Retinal pigment epithelial cell (primary cell): ENCODE results near the gene WNT5A.
A peak's percentile ranks its signal among the peaks of the same experiment; 100 is the strongest.

Experiments
- DNase-seq: peaks from one replicate; pipeline ENCODE4 v3.0.0-alpha.2; 2010; ENCODE audit warnings: low read depth
- H3K4me3 ChIP-seq: 2 replicates; pipeline ENCODE4 v1.5.1; 2011; ENCODE audit warnings: mild to moderate bottlenecking, low read length, control low read depth, moderate library complexity
- CTCF ChIP-seq: conservative IDR thresholded peaks from 2 replicates; pipeline ENCODE4 v1.5.1; 2011; ENCODE audit warnings: low read depth, low read length, control low read depth, inconsistent platforms

WNT5A gene

GRCh38 chr3:55423782-55424181 lies 63.3 kb downstream of the WNT5A start:
- no peak for TF ChIP-seq CTCF
- no peak for DNase-seq
- no peak overlapping the region for H3K4me3 ChIP-seq

GRCh38 chr3:55417211-55417610 lies 69.9 kb downstream of the WNT5A start:
- no peak overlapping the region for H3K4me3 ChIP-seq

GRCh38 chr3:55416331-55416821 lies 70.7 kb downstream of the WNT5A start:
- TF ChIP-seq CTCF = no peak
- DNase-seq = peak; percentile 24
- H3K4me3 ChIP-seq = no peak overlapping the region

More at GRCh38 chr3:55417211-55417610, 69.9 kb downstream of the WNT5A start:
- DNase-seq = no peak
- no peak for TF ChIP-seq CTCF
